Renal cortical epithelial cell (primary cell): ENCODE results near the gene CYP2C8. TPM values are rescaled to one million over a fixed set of nuclear protein-coding genes. Genes with fewer than 3 reads are reported as not detected.

Experiments used
- total RNA-seq: library from RNA; depleted of rRNA; stranded (reverse); fragments of >200 nt; gene quantifications from 2 replicates; pipeline ENCODE4 v1.2.3, GENCODE V29; 2014

Gene CYP2C8
- total RNA-seq, 1 donor from 2014 or later = 0.20 TPM

Other genes with a start within 250 kb of the CYP2C8 start
- 0.85 TPM in 1 of 2 replicates, not detected in the other for gene CYP2C9, start 130.8 kb downstream of the CYP2C8 start, total RNA-seq
- gene ACSM6, start 124.7 kb upstream of the CYP2C8 start, total RNA-seq = 0.10 TPM in 1 of 2 replicates, not detected in the other
- 19.4 and 45.8 TPM in 2 replicates for gene PDLIM1, start 221.5 kb upstream of the CYP2C8 start, total RNA-seq